CD4-positive, alpha-beta memory T cell (primary cell): ENCODE results near the gene ABCG8. TPM values are rescaled to one million over a fixed set of nuclear protein-coding genes. Genes with fewer than 3 reads are reported as not detected.

ENCODE experiments used
- CTCF ChIA-PET: fragments of 350-600 bp; sonication (Branson Sonifier 250); formaldehyde crosslinking; loops from one replicate; lab custom pipeline; 2021; ENCODE audit warnings: inconsistent platforms; ENCODE audit not compliant: partially characterized antibody; lab: Charles Lee
- POLR2A ChIA-PET: fragments of 350-600 bp; sonication (Branson Sonifier 250); formaldehyde crosslinking; loops from one replicate; lab custom pipeline; 2021; ENCODE audit not compliant: partially characterized antibody; lab: Charles Lee
- DNase-seq, 5 donors: peaks; one replicate each; pipeline versions ENCODE4 v3.0.0 to v3.0.0-alpha.2; 2020 to 2022; ENCODE audit warnings: mixed read lengths in 1 of 5
- H3K27ac ChIP-seq: one replicate; pipeline ENCODE4 v1.7.0; 2013; ENCODE audit warnings: low read depth, low read length
- H3K27me3 ChIP-seq: 2 replicates; pipeline ENCODE4 v1.7.0; 2013; ENCODE audit warnings: mild to moderate bottlenecking, low read length, moderate library complexity; ENCODE audit not compliant: insufficient read depth
- H3K36me3 ChIP-seq: 2 replicates; pipeline ENCODE4 v1.7.0; 2013; ENCODE audit warnings: mild to moderate bottlenecking, low read length, moderate library complexity; ENCODE audit not compliant: insufficient read depth
- H3K4me1 ChIP-seq: 2 replicates; pipeline ENCODE4 v1.7.0; 2013; ENCODE audit warnings: mild to moderate bottlenecking, low read length, moderate library complexity; ENCODE audit not compliant: insufficient read depth
- H3K4me3 ChIP-seq, 2 donors: one replicate each; pipeline ENCODE4 v1.7.0; 2013; ENCODE audit warnings: low read length in 2 of 2, mild to moderate bottlenecking in 1 of 2
- H3K9me3 ChIP-seq, 2 donors: one replicate each; pipeline ENCODE4 v1.7.0; 2013; ENCODE audit warnings: low read length in 2 of 2, control low read depth in 1 of 2; ENCODE audit not compliant: control insufficient read depth in 1 of 2
- H3K27ac Mint-ChIP-seq, 7 donors: one replicate each; pipeline ENCODE4 v1.8.0; 2020 to 2021; ENCODE audit warnings: mixed read lengths in 7 of 7, mild to moderate bottlenecking in 6 of 7, inconsistent platforms in 3 of 7, moderate library complexity in 3 of 7
- H3K27me3 Mint-ChIP-seq, 2 donors: one replicate each; pipeline ENCODE4 v1.8.0; 2020 to 2021; ENCODE audit warnings: mixed read lengths in 2 of 2
- H3K36me3 Mint-ChIP-seq, 2 donors: one replicate each; pipeline ENCODE4 v1.8.0; 2020 to 2021; ENCODE audit warnings: mixed read lengths in 2 of 2, inconsistent platforms in 1 of 2, mild to moderate bottlenecking in 1 of 2
- H3K4me1 Mint-ChIP-seq, 4 donors: one replicate each; pipeline ENCODE4 v1.8.0; 2020 to 2021; ENCODE audit warnings: mixed read lengths in 4 of 4, mild to moderate bottlenecking in 1 of 4
- H3K4me3 Mint-ChIP-seq, 8 donors: one replicate each; pipeline ENCODE4 v1.8.0; 2020 to 2021; ENCODE audit warnings: mixed read lengths in 8 of 8, mild to moderate bottlenecking in 7 of 8, moderate library complexity in 6 of 8, inconsistent platforms in 3 of 8
- H3K9me3 Mint-ChIP-seq, 8 donors: one replicate each; pipeline ENCODE4 v1.8.0; 2020 to 2021; ENCODE audit warnings: mixed read lengths in 8 of 8, mild to moderate bottlenecking in 5 of 8, inconsistent platforms in 3 of 8, moderate library complexity in 1 of 8
- intact Hi-C: fragments of 100-400 bp; cut with micrococcal nuclease; formaldehyde crosslinking; loops from one replicate; pipeline ENCODE4 v1.15.1; 2023
- polyA plus RNA-seq, 2 donors: library from polyadenylated mRNA; unstranded; fragments of 300-500 nt; fragmentation: Illumina TruSeq; gene quantifications; one replicate each; pipeline ENCODE4 v1.2.3, GENCODE V29; 2021
- total RNA-seq, 2 experiments: library from RNA; stranded (reverse); gene quantifications; one replicate each; pipeline ENCODE4 v1.2.3, GENCODE V29; 2021

Gene ABCG8
- total RNA-seq = not detected
- polyA plus RNA-seq = under 1 TPM in 1 of 2 donors, not detected in 1; 0.10 TPM

GRCh38 chr2:43838560-43839267 lies at the start of gene ABCG8, which contains the start of gene ABCG5:
TSS of gene ABCG8 (plus strand) at chr2:43838971. CDS start at chr2:43839054, 83 bp downstream.
TSS of gene ABCG5 (minus strand) at chr2:43838839. CDS start at chr2:43838679, 160 bp downstream.
- no peak within 1 kb of the TSS for H3K4me3 Mint-ChIP-seq
- peaks cover 4 to 8% of the 10 kb centered on the region in 2 donors for H3K27me3 Mint-ChIP-seq
- intact Hi-C loops = no loop called here
- no peaks in the 10 kb centered on the region for H3K4me1 Mint-ChIP-seq
- Histone ChIP-seq H3K27me3 (no peaks in the 10 kb centered on the region), H3K4me3 (no peak within 1 kb of the TSS), H3K9me3 (no peaks in the 10 kb centered on the region), H3K4me1 (no peaks in the 10 kb centered on the region), H3K36me3 (no peaks in the 10 kb centered on the region), H3K27ac (no peak within 1 kb of the TSS)
- CTCF ChIA-PET = no interaction called here
- no peaks in the 10 kb centered on the region for H3K36me3 Mint-ChIP-seq
- no peak within 1 kb of the TSS for H3K27ac Mint-ChIP-seq
- POLR2A ChIA-PET = no interaction called here
- DNase-seq = no peak
- peaks cover 0 to 2% (median 0%) of the 10 kb centered on the region in 8 donors for H3K9me3 Mint-ChIP-seq

- no peaks in the 10 kb centered on the region for H3K27me3 Mint-ChIP-seq
- intact Hi-C loops = no loop called here
- H3K9me3 Mint-ChIP-seq = no peaks in the 10 kb centered on the region
- Histone ChIP-seq H3K4me1 (no peaks in the 10 kb centered on the region), H3K27ac (no peak overlapping the region), H3K27me3 (no peaks in the 10 kb centered on the region), H3K36me3 (no peaks in the 10 kb centered on the region), H3K9me3 (no peaks in the 10 kb centered on the region), H3K4me3 (no peak overlapping the region)
- CTCF ChIA-PET = no interaction called here
- POLR2A ChIA-PET = no interaction called here
- H3K36me3 Mint-ChIP-seq = peaks cover 9 to 24% of the 10 kb centered on the region in 2 donors
- H3K27ac Mint-ChIP-seq = no peak overlapping the region
- no peak overlapping the region for H3K4me3 Mint-ChIP-seq
- H3K4me1 Mint-ChIP-seq = no peaks in the 10 kb centered on the region
- no peak for DNase-seq
Observed at GRCh38 chr2:43790147-43790546, 48.6 kb upstream of the ABCG8 start.

GRCh38 chr2:43791035-43791765 lies 47.6 kb upstream of the ABCG8 start:
- peak overlapping the region in 1 of 7 donors; percentile 79 for H3K27ac Mint-ChIP-seq
- CTCF ChIA-PET = no interaction called here
- POLR2A ChIA-PET = no interaction called here
- no peak overlapping the region for H3K4me3 Mint-ChIP-seq
- peaks cover 11 to 29% of the 10 kb centered on the region in 2 donors for H3K36me3 Mint-ChIP-seq
- Histone ChIP-seq H3K4me3 (no peak overlapping the region), H3K36me3 (no peaks in the 10 kb centered on the region), H3K27ac (no peak overlapping the region), H3K27me3 (no peaks in the 10 kb centered on the region), H3K4me1 (no peaks in the 10 kb centered on the region), H3K9me3 (no peaks in the 10 kb centered on the region)
- DNase-seq = no peak
- H3K4me1 Mint-ChIP-seq = no peaks in the 10 kb centered on the region
- intact Hi-C loops = no loop called here
- H3K9me3 Mint-ChIP-seq = no peaks in the 10 kb centered on the region
- no peaks in the 10 kb centered on the region for H3K27me3 Mint-ChIP-seq

GRCh38 chr2:43792653-43793052 lies 46.1 kb upstream of the ABCG8 start:
- no peaks in the 10 kb centered on the region for H3K4me1 ChIP-seq
- Mint-ChIP-seq H3K4me1 (no peaks in the 10 kb centered on the region), H3K27ac (no peak overlapping the region), H3K27me3 (no peaks in the 10 kb centered on the region), H3K4me3 (no peak overlapping the region), H3K36me3 (peaks cover 11 to 29% of the 10 kb centered on the region in 2 donors), H3K9me3 (no peaks in the 10 kb centered on the region)
- ChIA-PET POLR2A (no interaction called here), CTCF (no interaction called here)
- no peaks in the 10 kb centered on the region for H3K27me3 ChIP-seq
- no peak overlapping the region for H3K4me3 ChIP-seq
- DNase-seq = no peak
- H3K9me3 ChIP-seq = no peaks in the 10 kb centered on the region
- no peak overlapping the region for H3K27ac ChIP-seq
- intact Hi-C loops = no loop called here
- no peaks in the 10 kb centered on the region for H3K36me3 ChIP-seq

GRCh38 chr2:43794956-43795355 lies 43.8 kb upstream of the ABCG8 start:
- ChIA-PET POLR2A (no interaction called here), CTCF (no interaction called here)
- Histone ChIP-seq H3K27me3 (no peaks in the 10 kb centered on the region), H3K4me3 (no peak overlapping the region), H3K4me1 (no peaks in the 10 kb centered on the region), H3K36me3 (no peaks in the 10 kb centered on the region), H3K9me3 (no peaks in the 10 kb centered on the region), H3K27ac (no peak overlapping the region)
- DNase-seq = no peak
- no peaks in the 10 kb centered on the region for H3K4me1 Mint-ChIP-seq
- H3K27ac Mint-ChIP-seq = no peak overlapping the region
- intact Hi-C loops = no loop called here
- H3K36me3 Mint-ChIP-seq = peaks cover 7 to 25% of the 10 kb centered on the region in 2 donors
- H3K4me3 Mint-ChIP-seq = no peak overlapping the region
- H3K27me3 Mint-ChIP-seq = no peaks in the 10 kb centered on the region
- no peaks in the 10 kb centered on the region for H3K9me3 Mint-ChIP-seq

GRCh38 chr2:43796206-43796605 lies 42.6 kb upstream of the ABCG8 start:
- Histone ChIP-seq H3K27ac (no peak overlapping the region), H3K36me3 (no peaks in the 10 kb centered on the region), H3K4me1 (no peaks in the 10 kb centered on the region), H3K27me3 (no peaks in the 10 kb centered on the region), H3K9me3 (no peaks in the 10 kb centered on the region), H3K4me3 (no peak overlapping the region)
- intact Hi-C loops = no loop called here
- no peaks in the 10 kb centered on the region for H3K4me1 Mint-ChIP-seq
- CTCF ChIA-PET = interaction anchor here (0.6 to 0.7 kb wide), 2 partner anchors 18 to 568 kb away, joined by 3 read pairs; no protein-coding TSS in a partner anchor
- no peaks in the 10 kb centered on the region for H3K27me3 Mint-ChIP-seq
- no peak overlapping the region for H3K4me3 Mint-ChIP-seq
- peaks cover 7 to 17% of the 10 kb centered on the region in 2 donors for H3K36me3 Mint-ChIP-seq
- no peak overlapping the region for H3K27ac Mint-ChIP-seq
- POLR2A ChIA-PET = no interaction called here
- no peak for DNase-seq
- no peaks in the 10 kb centered on the region for H3K9me3 Mint-ChIP-seq

- no peak overlapping the region for H3K4me3 Mint-ChIP-seq
- Histone ChIP-seq H3K36me3 (no peaks in the 10 kb centered on the region), H3K27ac (no peak overlapping the region), H3K4me3 (no peak overlapping the region), H3K27me3 (no peaks in the 10 kb centered on the region), H3K4me1 (no peaks in the 10 kb centered on the region), H3K9me3 (no peaks in the 10 kb centered on the region)
- no peak for DNase-seq
- H3K4me1 Mint-ChIP-seq = no peaks in the 10 kb centered on the region
- ChIA-PET CTCF (no interaction called here), POLR2A (no interaction called here)
- no peaks in the 10 kb centered on the region for H3K9me3 Mint-ChIP-seq
- H3K27me3 Mint-ChIP-seq = no peaks in the 10 kb centered on the region
- no peak overlapping the region for H3K27ac Mint-ChIP-seq
- intact Hi-C loops = no loop called here
- H3K36me3 Mint-ChIP-seq = peaks cover 7 to 23% of the 10 kb centered on the region in 2 donors
Observed at GRCh38 chr2:43798300-43798699, 40.5 kb upstream of the ABCG8 start.
